Activated T-cell treated with anti-CD3 and anti-CD28 coated beads, Interleukin-2, amount 50 U/mL, for 72 hours (primary cell): ENCODE measurements around the gene ANKRD63. TPM values are rescaled to one million over a fixed set of nuclear protein-coding genes. Genes with fewer than 3 reads are reported as not detected.

Experiments
- ATAC-seq, 2 donors: fragments of 150-1000 bp; cut with Tn5 transposase; replicated peaks in 1 of 2; 2 replicates each; pipeline ENCODE4 v1.10.0; 2021; ENCODE audit warnings: moderate library complexity in 2 of 2, mild to moderate bottlenecking in 1 of 2
- DNase-seq, 2 donors: peaks; one replicate each; pipeline ENCODE4 v3.0.0; 2021 to 2022; ENCODE audit warnings: mixed read lengths in 1 of 2
- H3K27ac Mint-ChIP-seq: one replicate; pipeline ENCODE4 v1.8.0; 2022; ENCODE audit warnings: mild to moderate bottlenecking, moderate library complexity, mixed read lengths
- H3K27me3 Mint-ChIP-seq: one replicate; pipeline ENCODE4 v1.8.0; 2022; ENCODE audit warnings: low read depth, mixed read lengths
- H3K36me3 Mint-ChIP-seq, 2 donors: one replicate each; pipeline ENCODE4 v1.8.0; 2022; ENCODE audit warnings: mixed read lengths in 2 of 2, mild to moderate bottlenecking in 1 of 2; ENCODE audit not compliant: insufficient read depth in 2 of 2
- H3K4me1 Mint-ChIP-seq: one replicate; pipeline ENCODE4 v1.8.0; 2022; ENCODE audit warnings: low read depth, mixed read lengths
- H3K4me3 Mint-ChIP-seq, 2 donors: one replicate each; pipeline ENCODE4 v1.8.0; 2022; ENCODE audit warnings: mild to moderate bottlenecking in 2 of 2, mixed read lengths in 2 of 2, moderate library complexity in 2 of 2
- H3K9me3 Mint-ChIP-seq, 2 donors: one replicate each; pipeline ENCODE4 v1.8.0; 2022; ENCODE audit warnings: mixed read lengths in 2 of 2
- total RNA-seq, 2 donors: library from RNA; stranded (reverse); gene quantifications; one replicate each; pipeline ENCODE4 v1.2.3, GENCODE V29; 2022

ANKRD63 gene
- total RNA-seq, 2 donors from 2014 or later, result not detected

DNA sequence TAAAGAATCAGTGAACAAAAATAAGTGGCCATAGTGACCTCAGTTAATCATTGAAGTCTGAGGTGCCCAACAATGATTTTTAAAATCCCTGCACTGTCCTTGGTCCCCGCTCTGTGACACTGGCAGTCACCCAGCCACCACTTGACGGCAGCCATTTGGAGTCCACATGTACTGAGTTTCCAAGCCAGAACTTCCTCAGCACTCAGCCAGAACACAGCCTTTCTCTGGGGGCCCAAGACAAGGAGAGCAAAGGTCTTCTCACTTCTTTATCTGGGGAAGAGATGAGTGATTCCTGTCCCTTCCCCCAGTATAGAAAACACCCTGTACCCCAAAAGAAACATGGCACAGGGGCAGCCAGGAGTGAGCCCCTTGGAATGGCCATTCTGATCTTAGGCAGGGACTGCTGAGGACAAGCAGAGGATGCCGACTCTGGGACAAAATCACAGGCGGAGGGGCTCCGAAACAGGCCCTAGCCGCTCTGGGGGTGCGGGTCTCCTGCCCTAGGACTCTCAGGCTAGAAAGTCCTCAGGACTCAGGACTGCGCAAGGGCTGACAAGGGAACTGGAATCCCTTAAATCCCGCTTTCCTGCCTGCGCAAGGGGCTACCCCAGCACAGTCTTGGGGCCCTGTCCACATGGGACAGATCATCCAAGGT, 31.3 kb downstream of the ANKRD63 start:
- Mint-ChIP-seq H3K36me3 (peaks cover 0 to 2% of the 10 kb centered on the region in 2 donors), H3K4me1 (no peaks in the 10 kb centered on the region), H3K27ac (no peak overlapping the region), H3K9me3 (no peaks in the 10 kb centered on the region), H3K27me3 (peaks cover 32% of the 10 kb centered on the region), H3K4me3 (peak overlapping the region; percentile 55 to 57)
- no peak for ATAC-seq
- DNase-seq, result no peak

DNA sequence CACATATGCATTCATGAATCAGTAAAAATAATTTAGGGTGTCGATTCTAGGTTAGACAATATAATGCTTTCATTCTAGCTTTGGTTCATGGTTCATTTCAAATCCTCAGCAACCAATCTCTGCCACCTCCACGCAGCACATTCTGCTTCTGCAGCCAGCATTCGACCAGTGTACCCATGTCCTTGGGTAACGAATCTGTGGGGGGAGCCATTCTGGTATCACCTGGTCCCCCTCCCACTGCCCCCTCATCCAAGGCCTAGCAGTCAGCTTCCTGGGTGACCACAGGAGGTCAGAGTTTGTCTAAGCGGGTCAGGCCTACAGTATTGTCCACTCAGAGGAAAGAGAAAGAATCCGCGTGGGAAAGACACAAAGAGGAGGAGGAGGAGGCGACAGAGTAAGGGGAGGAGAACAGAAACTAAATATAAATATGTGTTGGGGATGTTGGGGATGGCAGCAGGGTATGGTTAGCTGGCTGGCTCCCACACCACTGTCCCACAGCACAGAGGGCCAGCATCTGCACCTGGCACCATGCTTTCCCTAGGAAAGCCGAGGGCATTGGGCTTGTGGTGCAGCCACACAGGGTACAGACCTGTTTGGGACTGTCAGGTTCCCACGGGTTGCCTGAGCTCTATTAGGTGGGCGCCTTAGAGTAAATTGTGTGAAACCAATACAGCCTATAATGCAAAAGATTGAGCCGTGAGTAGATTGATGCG, 31.9 kb downstream of the ANKRD63 start:
- Mint-ChIP-seq H3K4me3 (peak overlapping the region; percentile 55 to 57), H3K9me3 (no peaks in the 10 kb centered on the region), H3K27ac (no peak overlapping the region), H3K27me3 (peaks cover 32% of the 10 kb centered on the region), H3K36me3 (peaks cover 0 to 2% of the 10 kb centered on the region in 2 donors), H3K4me1 (no peaks in the 10 kb centered on the region)
- DNase-seq, result no peak
- no peak for ATAC-seq

DNA sequence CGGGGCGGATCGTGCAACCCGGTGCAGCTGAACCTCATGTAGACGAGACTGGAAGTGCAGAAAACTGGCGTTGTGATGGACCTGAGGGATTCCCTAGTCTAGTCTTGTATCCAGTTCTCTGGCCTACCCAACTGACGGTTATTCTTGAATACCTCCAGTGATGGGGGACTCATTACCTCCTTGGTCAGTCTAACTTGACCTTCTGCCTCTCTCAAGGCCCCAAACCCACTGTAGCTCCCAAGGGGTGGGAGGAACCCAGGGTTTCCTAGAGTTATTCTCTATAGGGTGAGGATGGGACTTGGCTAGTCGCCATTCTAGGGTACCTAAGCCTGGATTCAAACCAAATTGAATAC, 32.6 kb downstream of the ANKRD63 start:
- Mint-ChIP-seq H3K27ac (no peak overlapping the region), H3K4me3 (no peak overlapping the region), H3K36me3 (peaks cover 0 to 2% of the 10 kb centered on the region in 2 donors), H3K27me3 (peaks cover 32% of the 10 kb centered on the region), H3K4me1 (no peaks in the 10 kb centered on the region), H3K9me3 (no peaks in the 10 kb centered on the region)
- DNase-seq (no peak), ATAC-seq (no peak)

- Mint-ChIP-seq H3K4me1 (no peaks in the 10 kb centered on the region), H3K4me3 (no peak overlapping the region), H3K27ac (no peak overlapping the region), H3K27me3 (peaks cover 30% of the 10 kb centered on the region), H3K36me3 (peaks cover 0 to 2% of the 10 kb centered on the region in 2 donors), H3K9me3 (no peaks in the 10 kb centered on the region)
- DNase-seq (no peak), ATAC-seq (no peak)
These were observed 33.2 kb downstream of the ANKRD63 start for GRCh38 chr15:40249477-40250303.

- DNase-seq (no peak), ATAC-seq (no peak)
- Mint-ChIP-seq H3K27ac (no peak overlapping the region), H3K4me1 (no peaks in the 10 kb centered on the region), H3K4me3 (no peak overlapping the region), H3K9me3 (no peaks in the 10 kb centered on the region), H3K27me3 (peaks cover 15% of the 10 kb centered on the region), H3K36me3 (no peaks in the 10 kb centered on the region)
These were observed 34.7 kb downstream of the ANKRD63 start for GRCh38 chr15:40248006-40248783.

DNA sequence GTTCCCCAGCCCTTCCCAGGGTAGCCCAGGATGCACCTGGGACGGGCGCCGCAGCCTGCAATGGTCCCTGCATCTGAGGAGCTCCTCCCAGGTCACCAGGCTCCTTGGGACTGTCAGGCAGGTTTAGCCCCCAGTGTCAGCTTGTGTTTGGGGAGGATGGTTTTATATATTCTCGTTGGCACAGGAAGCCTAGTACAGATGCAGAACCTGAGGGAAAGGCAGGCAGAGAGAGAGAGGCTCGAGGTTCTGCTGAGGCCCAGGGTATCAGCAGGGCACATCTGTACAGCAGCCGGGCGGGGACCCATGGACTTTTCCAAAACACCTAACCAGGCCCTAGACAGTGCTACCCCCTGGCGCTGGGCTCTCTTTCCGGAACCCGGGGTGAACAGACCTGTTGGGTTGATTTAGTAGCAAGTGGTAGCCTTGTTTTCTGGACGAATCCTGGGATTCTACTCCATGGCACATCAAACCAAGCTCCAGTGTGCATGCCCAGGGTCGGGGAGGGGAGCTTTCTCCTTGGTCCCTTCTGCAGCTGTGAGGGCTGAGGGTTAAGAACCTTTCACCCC, 35.4 kb downstream of the ANKRD63 start:
- H3K27ac Mint-ChIP-seq, result no peak overlapping the region
- H3K27me3 Mint-ChIP-seq, result peaks cover 10% of the 10 kb centered on the region
- H3K4me3 Mint-ChIP-seq, result no peak overlapping the region
- DNase-seq (no peak), ATAC-seq (no peak)
- H3K4me1 Mint-ChIP-seq, result no peaks in the 10 kb centered on the region
- no peaks in the 10 kb centered on the region for H3K9me3 Mint-ChIP-seq
- H3K36me3 Mint-ChIP-seq, result no peaks in the 10 kb centered on the region

- H3K36me3 Mint-ChIP-seq, result no peaks in the 10 kb centered on the region
- H3K4me3 Mint-ChIP-seq, result no peak overlapping the region
- DNase-seq, result no peak
- no peaks in the 10 kb centered on the region for H3K4me1 Mint-ChIP-seq
- H3K27ac Mint-ChIP-seq, result no peak overlapping the region
- peaks cover 10% of the 10 kb centered on the region for H3K27me3 Mint-ChIP-seq
- ATAC-seq, result no peak
- no peaks in the 10 kb centered on the region for H3K9me3 Mint-ChIP-seq
These were observed 36.2 kb downstream of the ANKRD63 start for GRCh38 chr15:40246496-40247280.

DNA sequence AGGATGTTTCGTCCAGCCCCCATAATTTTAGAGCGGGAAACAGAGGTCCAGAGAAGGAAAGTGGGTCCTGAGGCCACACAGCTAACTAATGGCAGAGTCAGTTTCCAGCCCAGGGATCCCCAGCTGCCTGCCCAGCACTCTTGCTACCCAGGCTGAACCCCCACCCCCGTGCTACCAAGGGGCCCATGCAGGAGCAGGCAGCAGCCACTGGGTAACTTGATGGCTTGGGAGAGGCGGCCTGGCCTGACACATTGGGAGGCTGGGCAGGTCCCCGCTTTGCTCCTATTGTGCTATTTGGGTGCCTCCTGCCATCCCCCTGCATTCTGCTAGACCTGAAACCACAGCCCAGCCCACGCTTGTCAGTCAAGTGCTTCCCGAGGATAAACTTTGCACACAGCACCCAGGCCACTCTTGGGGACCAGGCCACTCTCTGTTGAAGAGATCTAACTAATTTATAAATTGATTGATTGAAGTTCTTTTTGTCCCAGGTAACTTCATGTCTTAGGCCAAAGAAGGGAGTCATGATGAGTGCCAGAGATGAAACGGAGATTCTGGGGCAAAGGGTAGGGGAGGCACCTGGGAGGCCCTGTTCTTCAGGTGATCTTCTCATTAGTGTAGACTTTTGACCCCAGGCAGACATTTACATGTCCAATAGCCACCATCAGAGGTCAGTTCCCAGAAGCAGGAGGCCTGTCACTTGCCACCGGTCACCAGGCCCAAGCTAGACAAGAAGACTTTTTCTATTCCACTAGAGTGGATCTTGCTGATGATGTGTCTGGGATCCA, 37.0 kb downstream of the ANKRD63 start:
- ATAC-seq (no peak), DNase-seq (no peak)
- H3K4me3 Mint-ChIP-seq, result no peak overlapping the region
- H3K9me3 Mint-ChIP-seq, result no peaks in the 10 kb centered on the region
- no peak overlapping the region for H3K27ac Mint-ChIP-seq
- no peaks in the 10 kb centered on the region for H3K36me3 Mint-ChIP-seq
- peaks cover 3% of the 10 kb centered on the region for H3K27me3 Mint-ChIP-seq
- H3K4me1 Mint-ChIP-seq, result no peaks in the 10 kb centered on the region

- Mint-ChIP-seq H3K4me1 (no peaks in the 10 kb centered on the region), H3K4me3 (no peak overlapping the region), H3K27ac (no peak overlapping the region), H3K27me3 (peaks cover 3% of the 10 kb centered on the region), H3K9me3 (no peaks in the 10 kb centered on the region), H3K36me3 (no peaks in the 10 kb centered on the region)
- DNase-seq (no peak), ATAC-seq (no peak)
These were observed 37.8 kb downstream of the ANKRD63 start for GRCh38 chr15:40244961-40245523.

GRCh38 chr15:40243126-40243810, 39.6 kb downstream of the ANKRD63 start:
- ATAC-seq, result no peak
- Mint-ChIP-seq H3K9me3 (no peaks in the 10 kb centered on the region), H3K4me1 (peaks cover 5% of the 10 kb centered on the region), H3K27ac (no peak overlapping the region), H3K36me3 (no peaks in the 10 kb centered on the region), H3K27me3 (peaks cover 14% of the 10 kb centered on the region), H3K4me3 (no peak overlapping the region)
- no peak for DNase-seq

DNA sequence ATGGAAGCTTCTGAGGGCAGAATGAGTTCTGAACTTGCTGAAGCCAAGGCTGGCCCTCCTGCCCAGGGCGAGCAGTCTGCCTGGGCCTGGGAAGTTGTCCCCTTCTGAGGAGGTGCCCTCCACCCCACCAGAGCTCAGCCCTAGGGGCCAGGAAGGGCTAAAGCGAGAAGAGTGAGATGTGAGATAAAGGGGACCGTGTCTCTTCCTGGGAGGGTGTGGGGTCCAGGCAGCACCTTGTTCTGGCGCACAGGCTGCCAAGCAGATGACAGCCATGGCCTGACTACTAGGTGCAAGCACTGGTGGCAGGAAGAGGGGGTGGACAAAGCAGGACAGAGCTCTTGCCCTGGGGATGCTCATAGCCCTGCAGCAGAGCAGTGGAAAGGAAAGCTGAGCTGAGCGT, 40.3 kb downstream of the ANKRD63 start:
- peaks cover 21% of the 10 kb centered on the region for H3K27me3 Mint-ChIP-seq
- ATAC-seq (no peak), DNase-seq (no peak)
- H3K4me3 Mint-ChIP-seq, result no peak overlapping the region
- no peak overlapping the region for H3K27ac Mint-ChIP-seq
- H3K4me1 Mint-ChIP-seq, result peaks cover 5% of the 10 kb centered on the region
- H3K9me3 Mint-ChIP-seq, result no peaks in the 10 kb centered on the region
- H3K36me3 Mint-ChIP-seq, result no peaks in the 10 kb centered on the region
